Esophagus muscularis mucosa (tissue), 4 donors: ENCODE results near the gene PCDHGC5.

Experiments
- CTCF ChIP-seq, 3 experiments: fragments of 200-600 bp in 2 of 3; fragments of 450-650 bp in 1 of 3; sonication (generic) in 2 of 3; IDR thresholded peaks; one replicate each; pipeline ENCODE4 v1.5.1; 2017 to 2019; ENCODE audit warnings: antibody characterized with exemption in 3 of 3, mild to moderate bottlenecking in 2 of 3, moderate library complexity in 1 of 3
- EP300 ChIP-seq: sonication (generic); formaldehyde crosslinking; IDR thresholded peaks from one replicate; pipeline ENCODE4 v1.6.1; 2017; ENCODE audit warnings: antibody characterized with exemption
- POLR2A ChIP-seq: fragments of 450-650 bp; IDR thresholded peaks from one replicate; pipeline ENCODE4 v1.6.1; 2017; ENCODE audit warnings: antibody characterized with exemption, moderate library complexity, mild to moderate bottlenecking, low read depth
- POLR2AphosphoS5 ChIP-seq, 2 donors: sonication (generic); formaldehyde crosslinking; IDR thresholded peaks; one replicate each; pipeline ENCODE4 v1.6.1; 2017; ENCODE audit warnings: antibody characterized with exemption in 2 of 2

GRCh38 chr5:141510160-141510559 lies 21.3 kb downstream of the PCDHGC5 start:
- TF ChIP-seq CTCF (IDR thresholded peaks at IDR 0.05) (no peak), POLR2A (no peak), EP300 (no peak), POLR2AphosphoS5 (IDR thresholded peaks at IDR 0.05) (no peak)
